ENCODE data around the gene ZCCHC12.

Gene ZCCHC12

DNA sequence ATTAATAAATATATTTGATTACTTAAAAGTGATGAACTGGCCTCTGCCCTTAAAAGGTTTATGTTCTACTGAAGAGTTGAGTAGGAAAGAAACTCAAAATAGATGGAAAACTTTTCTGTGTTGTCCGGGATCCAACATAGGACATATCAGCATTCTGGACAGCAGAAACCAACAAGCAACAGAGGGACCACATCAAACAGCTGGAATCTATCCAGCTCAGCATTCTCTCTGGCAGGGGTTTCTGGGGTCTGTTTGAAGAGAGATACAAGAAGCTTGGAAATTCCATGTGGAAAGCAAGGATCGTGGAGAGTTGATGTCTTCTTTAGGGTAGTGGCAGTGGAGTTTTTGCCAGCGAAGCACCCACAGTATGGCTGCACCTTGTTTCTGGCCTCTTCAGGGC is 43.6 kb downstream of the ZCCHC12 start:
- no peak overlapping the region for H3K4me3 ChIP-seq (ENCODE audit: low read length)
- TF ChIP-seq, protein P1, sequence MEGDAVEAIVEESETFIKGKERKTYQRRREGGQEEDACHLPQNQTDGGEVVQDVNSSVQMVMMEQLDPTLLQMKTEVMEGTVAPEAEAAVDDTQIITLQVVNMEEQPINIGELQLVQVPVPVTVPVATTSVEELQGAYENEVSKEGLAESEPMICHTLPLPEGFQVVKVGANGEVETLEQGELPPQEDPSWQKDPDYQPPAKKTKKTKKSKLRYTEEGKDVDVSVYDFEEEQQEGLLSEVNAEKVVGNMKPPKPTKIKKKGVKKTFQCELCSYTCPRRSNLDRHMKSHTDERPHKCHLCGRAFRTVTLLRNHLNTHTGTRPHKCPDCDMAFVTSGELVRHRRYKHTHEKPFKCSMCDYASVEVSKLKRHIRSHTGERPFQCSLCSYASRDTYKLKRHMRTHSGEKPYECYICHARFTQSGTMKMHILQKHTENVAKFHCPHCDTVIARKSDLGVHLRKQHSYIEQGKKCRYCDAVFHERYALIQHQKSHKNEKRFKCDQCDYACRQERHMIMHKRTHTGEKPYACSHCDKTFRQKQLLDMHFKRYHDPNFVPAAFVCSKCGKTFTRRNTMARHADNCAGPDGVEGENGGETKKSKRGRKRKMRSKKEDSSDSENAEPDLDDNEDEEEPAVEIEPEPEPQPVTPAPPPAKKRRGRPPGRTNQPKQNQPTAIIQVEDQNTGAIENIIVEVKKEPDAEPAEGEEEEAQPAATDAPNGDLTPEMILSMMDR (IDR thresholded peaks at IDR 0.05; ENCODE audit: insufficient read depth, low read depth, low read length, missing control alignments): no peak
- DNase-seq (ENCODE audit: low read depth): no peak

DNA sequence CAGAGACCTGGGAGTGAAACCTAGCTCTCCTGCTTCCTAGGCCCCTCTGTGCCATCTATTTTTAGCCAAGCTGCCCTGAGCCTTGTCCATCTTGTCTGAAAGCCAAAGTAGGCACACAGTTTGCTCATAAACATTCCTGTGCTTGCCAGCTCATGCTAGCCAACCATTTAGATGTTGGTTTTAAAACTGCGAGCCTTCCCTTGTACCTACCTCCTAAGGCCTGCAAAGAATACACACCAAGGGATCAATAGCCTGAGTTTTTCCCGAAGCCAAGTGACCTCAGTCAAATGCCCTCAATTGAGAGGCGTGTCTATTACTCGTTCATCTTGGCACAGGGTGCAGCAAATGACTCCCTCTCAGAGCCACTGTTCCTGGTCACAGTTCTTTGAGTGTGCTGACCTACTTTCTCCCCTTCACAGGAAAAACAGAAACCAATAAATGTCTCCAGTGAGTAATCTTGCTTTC is 48.5 kb downstream of the ZCCHC12 start:
- peak; percentile 1 for DNase-seq (ENCODE audit: low read depth)
- no peak overlapping the region for H3K4me3 ChIP-seq (ENCODE audit: low read length)
- TF ChIP-seq, protein P1 (IDR thresholded peaks at IDR 0.05; ENCODE audit: insufficient read depth, low read depth, low read length, missing control alignments): no peak

Data from epithelial cell of esophagus (primary cell).